Breast epithelium (tissue), 3 donors: ENCODE measurements around the gene VPS13A.

ENCODE experiments used
- POLR2A ChIP-seq: fragments of 450-650 bp; IDR thresholded peaks from one replicate; pipeline ENCODE4 v1.6.1; 2016; ENCODE audit warnings: antibody characterized with exemption, mild to moderate bottlenecking, moderate library complexity
- POLR2AphosphoS5 ChIP-seq, 3 donors: sonication (generic); formaldehyde crosslinking; IDR thresholded peaks; one replicate each; pipeline ENCODE4 v1.6.1; 2017; ENCODE audit warnings: antibody characterized with exemption in 3 of 3
- TF ChIP-seq, protein P1 (sequence below), 3 donors: fragments of 450-650 bp; IDR thresholded peaks; one replicate each; pipeline ENCODE4 v1.5.1; 2016 to 2017; ENCODE audit warnings: antibody characterized with exemption in 3 of 3, mild to moderate bottlenecking in 3 of 3, moderate library complexity in 3 of 3

DNA sequence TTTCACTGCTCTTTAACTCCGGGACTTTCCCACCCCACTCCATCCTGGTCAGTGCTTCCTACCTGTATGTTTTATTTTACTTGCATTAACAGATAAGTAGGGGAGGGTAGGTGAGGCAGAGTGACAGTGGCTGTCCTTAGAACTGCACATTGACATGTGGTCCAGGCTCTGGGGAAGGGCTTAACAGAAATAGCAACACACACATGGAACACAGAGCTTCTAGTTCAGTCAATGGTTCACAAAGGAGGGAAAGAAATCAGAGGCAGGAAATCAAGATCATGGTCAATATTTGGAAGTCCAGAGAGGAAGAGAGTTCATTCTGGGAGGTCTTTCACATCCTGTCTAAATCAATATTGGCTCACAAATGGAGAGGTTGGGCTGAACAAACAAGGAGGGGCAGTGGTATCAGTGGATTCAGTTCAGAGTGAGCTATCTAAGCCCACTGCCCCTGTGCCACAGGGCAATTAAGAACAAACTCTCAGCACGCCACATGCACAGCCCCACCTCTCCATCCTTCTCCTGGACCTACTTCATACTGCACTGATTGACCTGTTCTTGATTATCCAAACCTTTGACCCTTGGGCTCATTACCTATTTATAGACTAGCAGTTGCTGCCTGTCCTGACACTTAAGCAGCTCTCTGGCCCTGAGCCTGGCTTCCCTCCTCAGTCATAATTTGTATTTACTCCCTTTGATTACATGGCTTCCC, 6.2 kb upstream of the VPS13A start:
- TF ChIP-seq, protein P1, sequence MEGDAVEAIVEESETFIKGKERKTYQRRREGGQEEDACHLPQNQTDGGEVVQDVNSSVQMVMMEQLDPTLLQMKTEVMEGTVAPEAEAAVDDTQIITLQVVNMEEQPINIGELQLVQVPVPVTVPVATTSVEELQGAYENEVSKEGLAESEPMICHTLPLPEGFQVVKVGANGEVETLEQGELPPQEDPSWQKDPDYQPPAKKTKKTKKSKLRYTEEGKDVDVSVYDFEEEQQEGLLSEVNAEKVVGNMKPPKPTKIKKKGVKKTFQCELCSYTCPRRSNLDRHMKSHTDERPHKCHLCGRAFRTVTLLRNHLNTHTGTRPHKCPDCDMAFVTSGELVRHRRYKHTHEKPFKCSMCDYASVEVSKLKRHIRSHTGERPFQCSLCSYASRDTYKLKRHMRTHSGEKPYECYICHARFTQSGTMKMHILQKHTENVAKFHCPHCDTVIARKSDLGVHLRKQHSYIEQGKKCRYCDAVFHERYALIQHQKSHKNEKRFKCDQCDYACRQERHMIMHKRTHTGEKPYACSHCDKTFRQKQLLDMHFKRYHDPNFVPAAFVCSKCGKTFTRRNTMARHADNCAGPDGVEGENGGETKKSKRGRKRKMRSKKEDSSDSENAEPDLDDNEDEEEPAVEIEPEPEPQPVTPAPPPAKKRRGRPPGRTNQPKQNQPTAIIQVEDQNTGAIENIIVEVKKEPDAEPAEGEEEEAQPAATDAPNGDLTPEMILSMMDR (IDR thresholded peaks at IDR 0.05): no peak
- TF ChIP-seq POLR2A (no peak), POLR2AphosphoS5 (IDR thresholded peaks at IDR 0.05) (no peak)
